Measurements from ENCODE around the gene HBD. TPM values are rescaled to one million over a fixed set of nuclear protein-coding genes. Genes with fewer than 3 reads are reported as not detected.

HBD gene
- total and polyA plus RNA-seq, 9 of the 15 experiments (the other 6 are each of a cell fraction or from before 2014, with no cell fraction given): 11.8 to 169 (median 36.0) TPM

GRCh38 chr11:5210376-5210885 lies 23.9 kb downstream of the HBD start:
- no peak for TF ChIP-seq ARHGAP35 (IDR thresholded peaks at IDR 0.05; ENCODE audit: partially characterized antibody)
- no peak for TF ChIP-seq ARID2 (IDR thresholded peaks at IDR 0.05)
- no peak for TF ChIP-seq ZNF780A (CRISPR knock-in tag; IDR thresholded peaks at IDR 0.05)
- no peak for TF ChIP-seq RAD51 (IDR thresholded peaks at IDR 0.05; ENCODE audit: borderline replicate concordance, low read depth)
- no peak for TF ChIP-seq TAF7 (tag; IDR thresholded peaks at IDR 0.05)
- no peak for TF ChIP-seq SETDB1 (IDR thresholded peaks at IDR 0.05; ENCODE audit: low read length)
- in situ Hi-C loops (cut with MboI) (no loop called here), intact Hi-C loops (cut with micrococcal nuclease) (no loop called here)
- peak; percentile 63 for ATAC-seq
- no peaks in the 10 kb centered on the region for H3K79me2 ChIP-seq (ENCODE audit: control insufficient read depth, insufficient read depth, low read length)
- no peaks in the 10 kb centered on the region for H3K36me3 ChIP-seq (ENCODE audit: control insufficient read depth, insufficient read depth, low read length)
- BruUV-seq (replicated peaks): no TSS peak
- no peaks in the 10 kb centered on the region for H3K9me1 ChIP-seq (ENCODE audit: control insufficient read depth, insufficient read depth, low read length)
- no peaks in the 10 kb centered on the region for H3K9me3 ChIP-seq (replicated peaks; ENCODE audit: control insufficient read depth, insufficient read depth, low read depth, low read length)
- H3K4me2 ChIP-seq (ENCODE audit: insufficient read depth, low read length): peak overlapping the region; percentile 24; the same call in 1 of the 2 replicates
- H3K27me3 ChIP-seq (ENCODE audit: control insufficient read depth in 2 of 2, insufficient read depth in 2 of 2, low read length in 2 of 2): no peaks in the 10 kb centered on the region
- ChIA-PET POLR2A (interaction anchor here (0.6 to 1.2 kb wide), 3 partner anchors 15 to 503 kb away, joined by 3 read pairs; no protein-coding TSS in a partner anchor), CTCF (ENCODE audit: low intra/inter-chr PET ratio) (no interaction called here)
- no peak for DNase-seq (ENCODE audit: extremely low read depth in 1 of 4, low spot score in 3 of 4)
- peak overlapping the region; percentile 79 for H2AFZ ChIP-seq (ENCODE audit: low read depth, low read length)
- H4K20me1 ChIP-seq (replicated peaks; ENCODE audit: control insufficient read depth, insufficient read depth, low read length): no peaks in the 10 kb centered on the region
- peaks cover 0 to 2% of the 10 kb centered on the region in 2 experiments; a peak in 2 of 5 replicates for H3K4me1 ChIP-seq (replicated peaks in 1 of 2; ENCODE audit: control insufficient read depth in 2 of 2, insufficient read depth in 2 of 2, low read length in 2 of 2)
- H3K4me3 ChIP-seq: no peak overlapping the region
- H3K9ac ChIP-seq (ENCODE audit: insufficient read depth in 1 of 2, low read depth in 2 of 2, low read length in 2 of 2): no peak overlapping the region
- no peak overlapping the region for H3K27ac ChIP-seq (ENCODE audit: extremely low read depth, low read depth, low read length)
- WGBS (ENCODE audit: insufficient coverage, low coverage, missing lambda C conversion rate): 46% methylated on average over 7 of the region's 7 CpGs
- FAIRE-seq: no peak

GRCh38 chr11:5204787-5205186 lies 29.5 kb downstream of the HBD start:
- peak; percentile 71 to 93 (median 80) for DNase-seq (ENCODE audit: extremely low read depth in 1 of 4, low spot score in 3 of 4)
- Histone ChIP-seq H2AFZ (ENCODE audit: low read depth, low read length) (peak overlapping the region; percentile 23; the same call in 1 of the 2 replicates), H3K9me1 (ENCODE audit: control insufficient read depth, insufficient read depth, low read length) (no peaks in the 10 kb centered on the region), H3K4me1 (replicated peaks in 1 of 2; ENCODE audit: control insufficient read depth in 2 of 2, insufficient read depth in 2 of 2, low read length in 2 of 2) (peaks cover 0 to 2% of the 10 kb centered on the region in 2 experiments; a peak in 2 of 5 replicates), H3K4me2 (ENCODE audit: insufficient read depth, low read length) (no peak overlapping the region), H3K36me3 (ENCODE audit: control insufficient read depth, insufficient read depth, low read length) (no peaks in the 10 kb centered on the region), H3K9me3 (replicated peaks; ENCODE audit: control insufficient read depth, insufficient read depth, low read depth, low read length) (no peaks in the 10 kb centered on the region), H3K27ac (ENCODE audit: extremely low read depth, low read depth, low read length) (no peak overlapping the region), H4K20me1 (replicated peaks; ENCODE audit: control insufficient read depth, insufficient read depth, low read length) (no peaks in the 10 kb centered on the region), H3K79me2 (ENCODE audit: control insufficient read depth, insufficient read depth, low read length) (no peaks in the 10 kb centered on the region), H3K4me3 (no peak overlapping the region), H3K9ac (ENCODE audit: insufficient read depth in 1 of 2, low read depth in 2 of 2, low read length in 2 of 2) (no peak overlapping the region), H3K27me3 (ENCODE audit: control insufficient read depth in 2 of 2, insufficient read depth in 2 of 2, low read length in 2 of 2) (no peaks in the 10 kb centered on the region)
- BruUV-seq (replicated peaks): no TSS peak
- ChIA-PET POLR2A (no interaction called here), CTCF (ENCODE audit: low intra/inter-chr PET ratio) (interaction anchor here (0.7 to 2.7 kb wide), 9 partner anchors 81 to 698 kb away, joined by 3 to 38 read pairs (median 4); no protein-coding TSS in a partner anchor)
- FAIRE-seq: peak; percentile 96
- in situ Hi-C loops (cut with MboI): loop anchor here (5.0 kb wide), 3 partner anchors 82 to 168 kb away; partner anchors contain the start of gene OR51B4
- intact Hi-C loops (cut with micrococcal nuclease): loop anchor here (1.0 to 10.0 kb wide), 7 partner anchors 46 to 348 kb away; partner anchors contain the start of gene UBQLN3
- peak; percentile 96 for ATAC-seq
- WGBS (ENCODE audit: insufficient coverage, low coverage, missing lambda C conversion rate): 0% methylated on average over 1 of the region's 1 CpG
- TF ChIP-seq SAFB2 (IDR thresholded peaks at IDR 0.05; ENCODE audit: borderline replicate concordance, low read depth, low read length, severe bottlenecking) (no peak), ZNF121 (CRISPR knock-in tag; conservative IDR thresholded peaks at IDR 0.05) (no peak), YBX1 (IDR thresholded peaks at IDR 0.05) (no peak), EZH2 (IDR thresholded peaks at IDR 0.05; ENCODE audit: borderline replicate concordance, low read depth, low read length) (no peak), NCOR1 (IDR thresholded peaks at IDR 0.05) (peak; percentile 35; the same call in 1 of the 2 replicates), PURB (CRISPR knock-in tag; IDR thresholded peaks at IDR 0.05; ENCODE audit: low read depth) (no peak), JUND (IDR thresholded peaks at IDR 0.05; ENCODE audit: borderline replicate concordance, low read depth, low read length) (peak; percentile 29; the same call in 1 of the 2 replicates), JUND (tag; IDR thresholded peaks at IDR 0.05; ENCODE audit: borderline replicate concordance, low read depth, low read length) (peak; percentile 49; the same call in 1 of the 3 replicates), MYC (IDR thresholded peaks at IDR 0.05; ENCODE audit: low read depth, low read length) (no peak), MYC (CRISPR knock-in tag; IDR thresholded peaks at IDR 0.05; ENCODE audit: borderline replicate concordance, low read depth) (no peak), SNRNP70 (optimal IDR thresholded peaks at IDR 0.05; ENCODE audit: low read depth, low read length) (no peak)

All from K562 (cell line).